Measurements from ENCODE around the gene PNMT. TPM values are rescaled to one million over a fixed set of nuclear protein-coding genes. Genes with fewer than 3 reads are reported as not detected.

The PNMT gene
- polyA plus RNA-seq, 1 donor from 2014 or later = 1.5 TPM

DNA sequence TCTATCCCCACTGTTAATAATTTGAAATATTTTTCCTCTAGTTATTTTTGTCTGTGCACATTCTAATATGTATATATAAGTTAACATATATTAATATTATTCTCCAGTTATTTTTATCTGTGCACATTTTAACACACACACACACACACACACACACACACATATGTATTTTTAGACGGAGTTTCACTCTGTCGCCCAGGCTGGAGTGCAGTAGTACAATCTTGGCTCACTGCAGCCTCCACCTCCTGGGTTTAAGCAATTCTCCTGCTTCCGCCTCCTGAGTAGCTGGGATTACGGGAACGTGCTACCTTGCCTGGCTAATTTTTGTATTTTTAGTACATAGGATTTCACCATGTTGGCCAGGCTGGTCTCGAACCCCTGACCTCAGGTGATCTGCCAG is 49.4 kb downstream of the PNMT start:
- Histone ChIP-seq H3K9ac (ENCODE audit: low read length) (no peak overlapping the region), H4K20me1 (ENCODE audit: insufficient read depth) (no peaks in the 10 kb centered on the region), H3K79me2 (replicated peaks; ENCODE audit: insufficient read depth, low read length) (no peaks in the 10 kb centered on the region), H3K27ac (ENCODE audit: low read length) (no peak overlapping the region), H3K4me2 (ENCODE audit: low read length) (no peak overlapping the region), H3K9me3 (ENCODE audit: low read length) (no peaks in the 10 kb centered on the region), H3K9me2 (ENCODE audit: insufficient read depth, low read length) (no peaks in the 10 kb centered on the region), H3K4me3 (ENCODE audit: low read length) (no peak overlapping the region), H3F3A (ENCODE audit: insufficient read depth, low read length, poor library complexity, severe bottlenecking) (no peaks in the 10 kb centered on the region), H3K36me3 (ENCODE audit: insufficient read depth, low read length) (no peaks in the 10 kb centered on the region), H2AFZ (ENCODE audit: low read depth, low read length) (no peak overlapping the region), H3K27me3 (ENCODE audit: insufficient read depth, low read depth, low read length) (no peaks in the 10 kb centered on the region)
- no peak for TF ChIP-seq SMC3 (conservative IDR thresholded peaks at IDR 0.05; ENCODE audit: poor library complexity)
- TF ChIP-seq POLR2AphosphoS5 (IDR thresholded peaks at IDR 0.05) = no peak
- TF ChIP-seq EP300 (conservative IDR thresholded peaks at IDR 0.05; ENCODE audit: poor library complexity, severe bottlenecking) = no peak
- no peak for TF ChIP-seq EZH2 (IDR thresholded peaks at IDR 0.05; ENCODE audit: borderline replicate concordance, insufficient read depth, low read length, poor library complexity, severe bottlenecking)
- TF ChIP-seq TAF1 (IDR thresholded peaks at IDR 0.05; ENCODE audit: low read depth) = no peak
- TF ChIP-seq, protein P1, sequence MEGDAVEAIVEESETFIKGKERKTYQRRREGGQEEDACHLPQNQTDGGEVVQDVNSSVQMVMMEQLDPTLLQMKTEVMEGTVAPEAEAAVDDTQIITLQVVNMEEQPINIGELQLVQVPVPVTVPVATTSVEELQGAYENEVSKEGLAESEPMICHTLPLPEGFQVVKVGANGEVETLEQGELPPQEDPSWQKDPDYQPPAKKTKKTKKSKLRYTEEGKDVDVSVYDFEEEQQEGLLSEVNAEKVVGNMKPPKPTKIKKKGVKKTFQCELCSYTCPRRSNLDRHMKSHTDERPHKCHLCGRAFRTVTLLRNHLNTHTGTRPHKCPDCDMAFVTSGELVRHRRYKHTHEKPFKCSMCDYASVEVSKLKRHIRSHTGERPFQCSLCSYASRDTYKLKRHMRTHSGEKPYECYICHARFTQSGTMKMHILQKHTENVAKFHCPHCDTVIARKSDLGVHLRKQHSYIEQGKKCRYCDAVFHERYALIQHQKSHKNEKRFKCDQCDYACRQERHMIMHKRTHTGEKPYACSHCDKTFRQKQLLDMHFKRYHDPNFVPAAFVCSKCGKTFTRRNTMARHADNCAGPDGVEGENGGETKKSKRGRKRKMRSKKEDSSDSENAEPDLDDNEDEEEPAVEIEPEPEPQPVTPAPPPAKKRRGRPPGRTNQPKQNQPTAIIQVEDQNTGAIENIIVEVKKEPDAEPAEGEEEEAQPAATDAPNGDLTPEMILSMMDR (IDR thresholded peaks at IDR 0.05; ENCODE audit: poor library complexity, severe bottlenecking) = no peak
- TF ChIP-seq RAD21 (conservative IDR thresholded peaks at IDR 0.05) = no peak
- TF ChIP-seq REST (IDR thresholded peaks at IDR 0.05; ENCODE audit: borderline replicate concordance) = no peak
- no peak for TF ChIP-seq MXI1 (conservative IDR thresholded peaks at IDR 0.05; ENCODE audit: poor library complexity, severe bottlenecking)

DNA sequence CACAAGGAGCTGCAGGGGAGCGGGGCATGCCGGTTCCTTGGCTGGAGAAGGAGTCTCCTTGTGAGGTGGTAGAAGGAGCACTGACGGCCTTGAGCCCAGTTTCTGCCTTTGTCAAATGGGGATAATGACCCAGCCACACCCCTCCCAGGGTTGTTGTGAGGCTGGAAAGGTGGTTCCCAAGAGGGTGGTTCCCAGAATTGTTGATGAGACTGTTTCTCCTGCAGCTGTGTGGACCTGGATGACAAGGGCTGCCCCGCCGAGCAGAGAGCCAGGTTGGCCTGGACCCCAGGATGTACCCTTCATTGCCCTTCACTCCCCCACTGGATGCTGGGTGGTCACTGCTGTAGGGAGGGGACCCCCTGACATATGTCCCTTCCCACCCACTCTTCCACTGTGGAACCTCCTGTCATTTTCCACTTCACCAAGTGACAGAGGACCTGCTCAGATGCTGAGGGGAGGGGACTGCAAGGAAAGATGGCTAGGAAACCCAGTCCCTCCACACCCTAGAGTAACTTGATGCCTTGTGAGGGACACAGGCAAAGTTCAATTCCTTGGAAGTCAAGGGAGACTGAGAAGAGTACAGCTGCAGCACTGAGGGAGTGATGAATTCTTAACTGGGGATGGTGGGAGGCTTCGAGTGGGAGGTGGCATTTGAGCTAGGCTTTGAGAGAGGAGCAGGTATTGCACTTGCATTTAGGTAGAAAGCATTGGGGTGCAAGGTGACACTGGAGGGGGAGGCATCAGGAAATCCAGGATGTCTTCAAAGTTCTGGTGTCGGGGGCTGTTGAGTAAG is 51.5 kb downstream of the PNMT start:
- TF ChIP-seq POLR2AphosphoS5 (IDR thresholded peaks at IDR 0.05) = no peak
- no peak for TF ChIP-seq EP300 (conservative IDR thresholded peaks at IDR 0.05; ENCODE audit: poor library complexity, severe bottlenecking)
- no peak for TF ChIP-seq TAF1 (IDR thresholded peaks at IDR 0.05; ENCODE audit: low read depth)
- TF ChIP-seq, protein P1 (IDR thresholded peaks at IDR 0.05; ENCODE audit: poor library complexity, severe bottlenecking) = no peak
- no peak for TF ChIP-seq REST (IDR thresholded peaks at IDR 0.05; ENCODE audit: borderline replicate concordance)
- no peak for TF ChIP-seq SMC3 (conservative IDR thresholded peaks at IDR 0.05; ENCODE audit: poor library complexity)
- TF ChIP-seq RAD21 (conservative IDR thresholded peaks at IDR 0.05) = no peak
- TF ChIP-seq EZH2 (IDR thresholded peaks at IDR 0.05; ENCODE audit: borderline replicate concordance, insufficient read depth, low read length, poor library complexity, severe bottlenecking) = no peak
- no peak for TF ChIP-seq MXI1 (conservative IDR thresholded peaks at IDR 0.05; ENCODE audit: poor library complexity, severe bottlenecking)
- no peak overlapping the region for H3K9ac ChIP-seq (ENCODE audit: low read length)
- H3K9me3 ChIP-seq (ENCODE audit: low read length) = no peaks in the 10 kb centered on the region
- H3K36me3 ChIP-seq (ENCODE audit: insufficient read depth, low read length) = no peaks in the 10 kb centered on the region
- H2AFZ ChIP-seq (ENCODE audit: low read depth, low read length) = no peak overlapping the region
- H3F3A ChIP-seq (ENCODE audit: insufficient read depth, low read length, poor library complexity, severe bottlenecking) = no peaks in the 10 kb centered on the region
- H3K4me3 ChIP-seq (ENCODE audit: low read length) = no peak overlapping the region
- no peak overlapping the region for H3K4me2 ChIP-seq (ENCODE audit: low read length)
- H3K27ac ChIP-seq (ENCODE audit: low read length) = no peak overlapping the region
- no peaks in the 10 kb centered on the region for H3K79me2 ChIP-seq (replicated peaks; ENCODE audit: insufficient read depth, low read length)
- no peaks in the 10 kb centered on the region for H3K27me3 ChIP-seq (ENCODE audit: insufficient read depth, low read depth, low read length)
- H3K9me2 ChIP-seq (ENCODE audit: insufficient read depth, low read length) = no peaks in the 10 kb centered on the region
- no peaks in the 10 kb centered on the region for H4K20me1 ChIP-seq (ENCODE audit: insufficient read depth)

Data from neural cell (in vitro differentiated cells).